Measurements from ENCODE around the gene TCFL5.

- TF ChIP-seq CTCF (IDR thresholded peaks at IDR 0.05) (no peak), POLR2A (IDR thresholded peaks at IDR 0.05) (no peak)
These were observed 43.5 kb downstream of the TCFL5 start for GRCh38 chr20:62817975-62818591.
